GM18858 (cell line): ENCODE measurements around the gene BLID.

Source experiments
- ATAC-seq: cut with Tn5 transposase; IDR thresholded peaks from one replicate; pipeline ENCODE4 v1.9.1; 2021; ENCODE audit not compliant: unreplicated experiment

BLID gene, protein sequence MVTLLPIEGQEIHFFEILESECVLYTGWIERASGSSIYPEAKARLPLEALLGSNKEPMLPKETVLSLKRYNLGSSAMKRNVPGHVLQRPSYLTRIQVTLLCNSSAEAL

DNA sequence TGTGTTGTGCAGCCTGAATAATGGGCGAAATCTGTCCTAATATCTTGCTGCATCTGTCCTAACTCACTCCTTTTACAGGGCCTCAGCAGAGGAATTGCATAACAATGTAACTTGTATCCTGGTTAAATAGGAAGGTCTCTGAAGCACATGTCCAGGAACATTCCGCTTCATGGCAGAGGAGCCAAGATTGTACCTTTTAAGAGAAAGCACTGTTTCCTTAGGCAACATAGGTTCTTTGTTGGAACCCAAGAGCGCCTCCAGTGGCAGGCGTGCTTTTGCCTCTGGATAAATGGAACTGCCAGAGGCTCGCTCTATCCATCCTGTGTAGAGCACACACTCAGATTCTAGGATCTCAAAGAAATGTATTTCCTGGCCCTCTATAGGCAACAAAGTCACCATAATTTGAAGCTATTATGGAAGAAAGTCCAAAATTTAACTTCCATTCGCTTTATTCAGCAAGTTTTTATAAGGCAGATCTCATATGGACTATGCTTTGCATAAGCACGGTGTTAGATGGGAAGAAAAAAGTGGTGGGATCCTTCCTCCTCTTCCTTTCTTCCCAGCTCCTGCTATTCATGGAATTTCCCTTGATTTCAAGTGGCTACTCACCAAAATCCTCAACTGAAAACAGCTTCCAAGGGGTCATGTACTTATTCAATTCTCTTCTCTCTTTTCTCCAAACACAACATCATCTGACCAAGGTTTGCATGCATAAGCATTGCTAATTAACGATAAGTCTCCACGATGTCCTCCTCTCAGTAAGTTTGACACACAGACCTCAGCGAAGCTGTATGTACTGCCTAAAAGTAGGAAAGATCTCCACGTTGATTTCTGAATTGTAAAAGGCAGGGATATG, at the start of gene BLID:
BLID (minus strand) TSS at position 692 of the 856 bp plus-strand sequence; CDS start at position 399, 293 bp downstream.
- no peak for ATAC-seq

DNA sequence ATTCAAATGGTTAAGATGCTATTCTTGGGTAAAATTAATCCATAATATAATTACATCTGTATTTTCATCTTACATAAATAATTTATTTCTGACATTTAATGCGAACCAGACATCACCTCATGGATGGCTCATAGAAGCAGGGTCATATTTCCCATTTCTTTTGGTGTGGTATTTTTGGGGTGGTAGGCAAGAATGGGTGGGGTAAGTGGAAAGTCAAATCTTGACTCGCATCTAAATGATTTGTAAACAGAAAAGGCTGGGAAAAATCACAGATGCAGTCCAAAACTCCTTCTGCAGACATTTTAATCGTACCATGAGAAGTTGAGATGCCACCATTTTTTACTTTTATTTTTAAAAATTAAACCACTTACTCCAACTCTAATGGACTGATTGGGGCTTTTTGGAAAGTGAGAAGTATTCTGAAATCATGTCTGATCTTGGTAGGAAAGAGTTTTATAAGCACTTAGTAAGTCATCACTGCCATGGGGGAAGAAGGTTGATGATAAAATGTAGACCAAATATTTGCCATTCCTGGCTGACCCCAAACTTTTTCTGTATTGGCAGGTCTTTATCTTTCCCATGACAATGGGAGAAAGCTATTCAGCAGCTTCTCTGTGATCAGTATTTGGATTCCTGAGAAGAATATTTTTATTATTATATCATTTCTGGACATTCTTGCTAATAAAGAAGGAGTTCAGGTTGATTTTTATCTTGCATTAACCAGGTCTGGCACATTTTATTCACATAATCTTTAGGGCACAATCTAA, 47.2 kb upstream of the BLID start:
- no peak for ATAC-seq

DNA sequence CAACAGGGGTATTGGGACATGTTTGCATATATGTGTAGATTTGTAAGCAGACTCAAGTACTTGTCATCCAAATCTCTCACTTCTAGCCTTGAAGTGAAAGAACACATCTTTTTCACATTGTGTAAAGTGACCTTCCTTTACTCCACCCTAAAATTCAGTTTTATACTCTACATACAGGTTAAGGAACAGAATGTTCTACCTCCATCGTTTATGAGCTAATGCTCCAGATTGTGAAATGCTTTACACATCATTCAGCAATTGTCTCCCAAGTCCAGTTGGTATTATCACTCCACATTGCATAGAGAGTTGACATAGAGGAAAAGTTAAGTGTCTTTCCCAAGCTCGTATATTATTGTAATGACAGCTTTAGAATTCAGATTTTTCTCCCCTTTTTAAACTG, 46.1 kb upstream of the BLID start:
- ATAC-seq, result no peak

DNA sequence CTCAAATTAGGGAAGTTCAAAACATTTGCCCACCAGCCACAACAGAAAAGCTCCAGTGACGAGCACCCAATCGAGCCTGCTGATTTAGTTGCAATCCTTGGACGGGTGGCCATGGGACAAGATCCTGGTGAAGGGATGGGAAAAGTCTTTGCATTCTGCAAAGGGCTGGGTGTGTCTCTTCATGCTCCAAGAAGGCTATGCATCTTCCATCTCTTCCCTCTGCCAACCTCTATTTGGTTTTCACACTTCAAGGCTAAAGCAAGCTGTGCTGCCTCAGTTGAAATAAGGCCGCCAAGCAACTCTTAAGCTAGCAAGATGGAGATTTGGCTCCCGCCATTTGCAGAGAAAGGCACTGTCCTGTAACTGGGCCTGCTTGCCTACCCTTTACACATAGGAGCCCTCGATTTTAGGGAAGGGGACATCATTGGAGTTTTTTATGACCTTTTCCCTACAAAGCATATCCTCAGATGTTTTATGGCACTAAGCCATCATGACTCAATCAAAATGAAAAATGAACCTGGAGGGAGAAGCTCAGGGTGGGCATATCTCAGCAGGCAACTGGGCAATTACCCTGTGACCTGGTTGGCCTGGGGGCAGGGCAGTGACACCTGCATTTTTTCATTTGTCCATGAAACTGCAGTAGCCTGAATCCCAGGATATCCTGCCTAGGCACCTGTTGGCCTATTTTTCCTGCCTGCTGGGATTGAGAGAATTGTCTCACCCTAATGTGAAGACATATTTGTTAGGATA, 45.0 kb upstream of the BLID start:
- no peak for ATAC-seq

DNA sequence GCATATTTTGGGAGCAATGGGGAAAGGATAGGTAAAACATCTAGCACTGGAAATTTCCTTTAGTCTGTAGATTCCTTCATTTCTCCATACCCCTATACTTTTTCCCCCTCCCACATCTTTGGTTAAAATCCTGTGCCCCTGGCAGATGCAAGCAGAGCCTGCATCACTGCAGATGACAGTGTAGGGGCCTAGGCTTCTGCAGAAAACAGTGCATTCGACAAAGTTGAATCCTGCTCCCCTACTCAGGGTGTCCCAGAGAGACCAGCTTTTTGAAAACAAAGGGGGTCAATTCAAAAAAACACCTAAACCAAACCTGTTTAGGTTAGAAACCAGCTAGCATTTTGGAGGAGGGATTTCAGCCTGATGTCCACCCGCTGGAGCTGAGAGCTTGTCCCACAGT, 43.8 kb upstream of the BLID start:
- no peak for ATAC-seq

DNA sequence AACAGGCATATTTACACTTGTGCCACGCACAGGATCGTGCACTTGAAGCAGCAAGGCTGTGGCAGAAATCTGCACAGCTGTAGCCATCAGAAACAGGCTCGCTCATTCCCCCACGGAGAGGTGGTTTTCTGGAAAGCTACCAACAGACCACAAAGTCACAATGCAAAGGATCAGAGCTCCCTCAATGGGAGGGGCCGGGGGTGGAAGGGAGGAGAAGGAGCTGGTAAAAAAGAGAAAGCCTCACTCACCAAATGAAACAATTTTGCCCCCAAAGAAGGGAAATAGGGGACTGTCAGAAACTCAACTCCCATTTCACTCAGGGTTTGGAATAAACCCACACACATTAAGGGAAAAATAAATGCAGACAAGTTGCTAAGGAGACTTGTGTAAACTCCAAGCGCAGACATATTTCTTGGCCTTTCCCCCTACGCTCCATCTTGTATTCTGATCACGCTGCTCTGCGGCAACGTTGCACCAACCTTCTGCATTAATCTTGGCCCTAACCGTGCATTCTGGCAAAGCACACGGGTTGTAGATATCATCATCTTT, 43.2 kb upstream of the BLID start:
- no peak for ATAC-seq

DNA sequence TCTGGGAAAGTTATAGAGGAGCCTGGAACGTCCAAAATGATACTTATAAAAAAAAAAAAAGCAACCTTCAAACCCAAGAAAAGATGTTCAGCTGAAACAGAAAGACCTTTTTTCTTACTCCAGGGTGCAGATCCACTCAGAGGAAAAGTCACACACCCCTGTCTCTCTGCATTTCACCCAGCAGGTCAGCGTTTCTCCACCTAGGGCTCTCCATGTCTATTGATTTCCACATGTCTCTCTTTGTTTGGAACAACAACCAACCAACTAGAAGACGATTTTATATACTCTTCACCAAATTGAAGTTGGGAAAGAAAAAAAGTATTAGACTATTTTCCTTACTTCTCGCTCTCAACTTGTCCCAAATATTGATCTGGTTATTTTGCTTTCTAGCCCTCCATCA, 42.2 kb upstream of the BLID start:
- ATAC-seq, result no peak

DNA sequence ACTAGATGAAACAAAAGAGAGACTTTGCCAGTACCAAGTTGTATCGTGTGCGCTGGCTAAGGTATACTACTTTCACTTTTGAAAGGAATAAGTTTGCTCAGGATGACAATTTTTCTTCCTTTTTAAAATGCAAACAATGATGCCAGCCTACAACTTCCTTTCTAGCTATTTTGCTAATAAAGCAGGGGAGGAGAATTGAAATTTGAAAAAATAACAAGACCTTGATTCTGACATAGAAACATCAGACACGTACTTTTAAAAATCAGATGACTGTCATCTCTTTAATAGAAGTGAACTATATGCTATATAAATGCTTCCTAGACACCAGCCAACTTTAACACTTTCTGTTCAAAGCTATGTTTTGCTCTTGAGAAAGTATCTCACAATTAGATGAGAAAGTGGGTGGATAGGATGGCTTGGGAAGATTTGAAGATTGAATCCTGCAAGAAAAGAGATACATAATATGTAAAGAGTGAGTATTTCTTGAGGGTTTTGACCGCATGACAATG, 41.7 kb upstream of the BLID start:
- no peak for ATAC-seq

DNA sequence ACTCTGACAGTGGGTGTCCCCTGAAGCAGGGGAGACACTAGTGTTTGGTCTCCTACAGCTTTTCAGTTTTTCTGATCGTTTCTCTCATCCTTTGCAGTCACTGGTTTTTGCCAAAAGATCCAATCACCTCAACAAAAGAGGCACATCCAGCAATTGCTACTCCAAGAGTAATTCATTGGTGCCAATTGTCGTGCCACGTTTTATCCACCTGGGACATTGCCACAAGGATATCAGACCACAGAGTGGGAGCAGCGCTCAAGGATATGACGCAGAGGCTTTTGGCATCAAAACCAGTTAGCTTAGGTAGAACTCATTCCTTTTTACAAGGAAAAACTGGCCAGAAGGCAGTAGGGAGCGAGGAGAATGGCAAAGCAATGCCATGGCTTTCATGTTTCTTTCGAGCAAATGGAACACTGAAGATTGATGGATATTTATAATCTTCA, 40.9 kb upstream of the BLID start:
- no peak for ATAC-seq

DNA sequence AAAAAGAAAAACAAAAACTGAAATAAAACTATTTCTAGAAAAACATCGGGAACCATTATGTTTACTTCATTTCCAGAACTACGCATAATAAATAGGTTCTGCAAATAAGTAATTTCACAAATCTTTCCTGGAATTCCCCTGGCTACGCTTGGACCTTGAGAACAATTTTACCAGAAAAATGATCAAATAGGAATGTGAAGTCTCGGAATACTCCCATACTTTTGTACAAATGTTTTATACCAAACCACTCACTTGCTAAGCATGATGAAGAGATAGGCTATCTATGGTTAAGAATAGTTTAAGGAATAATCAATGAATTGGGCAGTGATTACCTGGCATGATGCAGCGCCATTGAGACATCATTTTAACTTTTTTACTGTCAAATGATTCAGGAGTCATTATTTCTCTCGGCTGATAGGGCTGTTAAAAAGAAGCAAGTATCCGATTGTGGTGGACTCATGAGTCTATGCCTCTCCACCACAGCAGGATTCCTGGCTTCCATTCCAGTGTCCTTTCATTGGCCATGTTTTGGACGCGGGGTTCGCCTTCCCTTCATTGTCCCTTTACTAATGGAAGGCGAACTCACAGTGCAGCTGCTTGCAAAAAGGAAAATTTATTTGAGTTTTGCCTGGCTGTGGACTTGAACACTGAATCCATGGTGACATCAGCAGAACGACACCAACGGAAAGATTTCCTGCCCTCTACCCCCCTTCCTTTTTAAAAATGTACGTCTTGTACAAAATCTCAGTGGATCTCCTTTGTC, 39.9 kb upstream of the BLID start:
- no peak for ATAC-seq

DNA sequence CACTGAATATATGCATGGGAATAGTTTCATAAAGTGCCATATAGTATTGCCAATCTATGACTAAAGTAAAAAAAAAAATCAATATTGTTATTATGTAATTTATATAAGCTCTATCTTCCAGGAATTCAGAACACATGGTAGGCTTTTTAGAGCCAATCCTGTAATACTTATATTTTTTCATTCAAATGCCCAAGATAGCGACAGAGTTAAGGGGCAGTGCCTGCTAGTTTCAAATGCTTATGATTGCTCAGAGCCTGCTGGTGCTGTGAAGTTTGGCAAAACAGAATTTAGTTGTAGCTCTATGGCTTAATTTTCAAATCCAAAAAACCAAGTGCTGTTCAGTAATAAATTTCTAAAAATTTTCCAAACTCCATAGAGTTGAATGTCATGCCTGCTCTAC, 39.0 kb upstream of the BLID start:
- no peak for ATAC-seq

DNA sequence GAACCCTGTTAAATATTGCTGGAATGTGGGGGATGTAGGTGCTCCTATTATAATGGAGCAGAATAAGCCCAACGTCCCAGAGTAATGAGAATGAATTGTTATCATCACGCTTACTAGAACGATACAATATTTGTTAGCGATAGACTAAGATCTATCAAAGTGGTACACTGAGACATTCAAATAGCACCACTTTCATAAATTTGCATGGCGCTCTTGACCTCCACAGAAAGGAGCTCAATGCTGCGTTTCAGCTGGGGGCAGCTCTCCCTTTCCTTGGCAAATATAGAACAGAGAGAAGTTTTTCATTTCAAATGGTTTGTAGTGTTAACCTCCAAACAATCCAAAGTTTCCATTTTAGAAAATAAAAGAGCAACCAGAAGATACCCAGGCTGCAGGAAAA, 38.2 kb upstream of the BLID start:
- ATAC-seq, result no peak

DNA sequence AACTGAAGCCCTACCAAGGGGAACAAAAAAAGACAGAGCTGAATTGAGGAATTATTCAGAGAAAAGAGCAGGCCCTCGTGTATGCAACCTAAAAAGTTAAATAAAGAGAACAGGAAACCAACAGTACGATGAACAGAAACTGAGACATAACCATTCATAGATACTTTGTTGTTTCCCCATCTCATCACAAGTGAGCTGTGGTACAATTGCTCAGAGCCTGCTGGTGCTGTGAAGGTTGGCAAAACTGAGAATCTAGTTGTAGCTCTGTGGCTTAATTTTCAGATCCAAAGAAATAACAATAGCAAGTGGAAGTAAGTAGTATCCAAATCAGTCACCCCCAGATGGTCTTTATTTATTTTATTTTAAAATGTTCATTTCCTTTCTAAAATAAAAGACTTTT, 37.7 kb upstream of the BLID start:
- ATAC-seq, result no peak

DNA sequence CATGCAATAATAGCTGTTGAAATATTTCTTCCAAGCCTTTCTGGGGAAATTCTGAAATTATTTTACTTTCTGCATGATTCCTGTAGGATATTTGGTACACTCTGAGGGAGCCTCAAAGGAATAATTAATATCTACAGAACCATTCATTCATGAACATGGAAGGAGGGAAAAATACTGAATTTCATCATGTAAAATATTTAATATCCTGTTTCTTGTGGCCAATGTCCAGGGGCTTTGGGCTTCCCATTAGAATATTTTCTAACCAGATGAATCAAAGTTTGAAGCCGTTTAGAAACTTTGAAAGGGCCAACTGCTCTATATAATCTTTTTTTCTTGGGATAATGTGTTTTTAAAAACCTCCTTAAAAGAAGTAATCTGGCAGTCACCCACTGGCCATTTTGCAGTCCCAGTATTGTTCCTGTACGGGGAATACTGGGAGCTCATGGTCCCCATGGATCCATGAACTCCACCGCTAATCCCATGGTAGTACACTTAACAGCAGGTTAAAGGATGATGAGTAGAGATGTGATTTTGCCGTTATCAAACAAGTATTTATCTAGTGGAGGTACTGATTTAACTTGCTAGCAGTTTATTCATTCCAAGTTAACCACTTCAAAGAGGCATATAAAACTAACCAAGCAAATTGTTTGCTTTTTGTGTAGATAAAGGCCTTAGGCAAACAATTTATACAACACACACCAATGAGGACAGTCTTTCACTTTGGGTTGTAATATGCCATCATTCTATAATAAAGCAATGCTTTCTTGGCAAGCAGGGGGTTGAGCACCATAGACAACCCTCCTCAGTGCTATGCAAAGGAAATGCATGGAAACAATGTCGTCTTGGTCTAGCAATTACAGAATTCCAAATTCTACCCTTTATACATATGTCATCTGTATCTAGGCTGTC, 34.5 kb upstream of the BLID start:
- no peak for ATAC-seq

DNA sequence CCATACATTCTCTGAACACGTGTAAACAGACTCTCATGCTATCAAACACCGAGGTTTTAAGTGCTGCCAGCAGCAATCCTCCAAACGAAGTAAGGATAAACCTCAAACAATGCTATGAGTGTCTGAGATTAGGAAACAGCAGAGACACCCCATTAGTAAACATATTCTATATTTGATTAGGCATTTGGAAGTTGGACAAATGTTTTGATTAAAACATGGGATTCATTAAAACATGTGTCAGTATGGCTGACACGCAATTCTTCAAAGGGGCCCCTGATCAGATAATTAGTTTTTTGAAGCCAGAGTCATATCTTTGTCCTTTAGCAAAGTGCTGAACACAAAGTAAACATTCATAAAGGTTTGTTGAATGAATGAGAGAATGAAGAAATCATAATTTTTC, 33.2 kb upstream of the BLID start:
- no peak for ATAC-seq

DNA sequence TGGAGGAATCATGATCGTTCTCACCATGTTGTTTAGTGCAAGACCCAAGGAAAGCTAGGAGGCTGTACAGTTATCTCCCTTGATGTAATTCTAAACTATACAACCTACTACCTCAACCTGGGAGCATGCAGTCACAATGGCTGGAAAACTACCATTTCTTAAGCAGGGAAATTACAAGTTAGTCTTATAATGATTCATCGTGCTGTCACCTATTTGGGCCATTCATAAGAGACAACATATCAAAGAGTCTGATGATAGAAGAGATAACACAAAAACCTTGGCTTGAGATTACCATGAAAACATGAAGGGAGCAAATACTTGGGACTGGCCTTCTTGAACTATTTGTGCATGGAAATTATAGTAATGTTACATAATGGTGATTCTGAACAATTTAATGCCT, 30.5 kb upstream of the BLID start:
- no peak for ATAC-seq

DNA sequence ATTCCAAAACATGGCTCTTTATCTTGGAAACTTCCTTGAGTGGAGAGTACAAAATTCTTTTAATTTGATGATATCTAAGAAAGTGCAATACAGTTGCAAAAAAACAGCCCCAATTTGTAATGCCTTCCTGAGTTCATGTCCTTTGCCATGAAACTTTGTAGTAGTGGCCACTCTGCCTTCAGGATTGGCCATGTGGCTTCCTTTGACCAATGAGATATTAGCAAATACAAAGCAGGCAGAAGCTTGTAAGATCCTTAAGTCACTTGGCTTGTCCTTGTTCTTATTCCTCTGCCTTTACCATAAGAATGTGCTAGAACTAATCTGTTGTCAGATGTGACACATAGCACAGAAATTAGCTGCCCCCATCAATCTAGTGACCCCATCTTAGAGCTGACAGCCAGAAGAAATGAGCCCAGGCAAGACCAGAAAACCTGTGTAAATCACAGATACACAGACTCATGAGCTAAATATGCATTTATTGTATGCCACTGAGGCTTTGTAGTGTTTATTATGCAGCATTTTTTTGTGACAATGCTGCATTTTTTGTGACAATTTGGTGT, 29.8 kb upstream of the BLID start:
- ATAC-seq, result no peak

DNA sequence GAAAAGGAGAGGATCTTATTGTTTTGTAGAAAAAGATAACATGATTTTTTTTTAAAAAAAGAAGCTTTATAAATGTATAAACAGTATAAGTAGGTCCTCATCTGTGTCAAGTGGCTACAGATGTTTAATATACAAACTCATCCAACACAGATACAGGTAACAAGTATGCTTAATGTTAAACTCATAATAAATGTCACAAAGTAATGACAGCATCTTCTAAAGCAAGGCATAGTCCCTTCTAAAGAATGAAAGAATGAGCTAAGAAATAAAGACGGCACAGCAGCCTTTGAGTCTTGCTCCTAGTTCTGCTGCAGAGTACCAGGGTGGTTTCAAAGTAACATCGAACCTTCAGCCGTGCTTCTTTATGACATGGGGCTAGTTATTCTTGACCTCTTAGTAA, 28.7 kb upstream of the BLID start:
- ATAC-seq, result no peak

DNA sequence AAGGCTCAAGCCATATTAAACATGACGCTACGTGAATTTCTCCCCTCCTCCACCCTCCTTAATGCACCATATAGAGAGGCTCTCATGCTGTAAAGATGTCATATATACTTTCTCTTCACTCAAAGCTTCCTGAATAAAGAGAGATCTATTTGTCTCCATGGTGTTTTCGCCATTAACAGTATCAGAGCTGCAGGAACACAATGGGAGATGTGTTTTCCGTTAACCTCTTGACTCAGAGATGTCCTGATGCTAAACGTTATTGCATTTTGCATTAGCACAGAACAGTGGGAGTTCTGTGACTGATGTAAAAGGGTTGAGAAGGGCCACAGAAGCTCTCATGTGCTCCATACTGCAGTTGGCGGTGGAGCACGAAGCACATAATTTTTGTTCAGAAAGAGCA, 25.7 kb upstream of the BLID start:
- no peak for ATAC-seq
